Lower lobe of right lung (tissue), 2 donors: Measurements from ENCODE around the gene PRG3. TPM values are rescaled to one million over a fixed set of nuclear protein-coding genes. Genes with fewer than 3 reads are reported as not detected.
"Not testable (repeated sequence)": the region's sequence is repeated elsewhere in the genome, so short reads cannot be mapped to it uniquely, and the experiment has no call there.

Experiments
- ATAC-seq, 2 donors: fragments of 200-7000 bp; cut with Tn5 transposase; one replicate each; pipeline ENCODE4 v1.9.1; 2020 to 2022; ENCODE audit warnings: mild to moderate bottlenecking in 2 of 2, moderate library complexity in 2 of 2
- DNase-seq: peaks from one replicate; pipeline ENCODE4 v3.0.0-alpha.2; 2020
- H3K27ac ChIP-seq: fragments of 200-600 bp; one replicate; pipeline ENCODE4 v1.8.0; 2022
- H3K27me3 ChIP-seq: fragments of 200-600 bp; one replicate; pipeline ENCODE4 v1.8.0; 2022; ENCODE audit warnings: low read depth
- H3K36me3 ChIP-seq: fragments of 200-600 bp; one replicate; pipeline ENCODE4 v1.8.0; 2022; ENCODE audit warnings: mild to moderate bottlenecking
- H3K4me1 ChIP-seq: fragments of 200-600 bp; one replicate; pipeline ENCODE4 v1.8.0; 2022
- H3K4me3 ChIP-seq: fragments of 200-600 bp; one replicate; pipeline ENCODE4 v1.8.0; 2022; ENCODE audit warnings: mild to moderate bottlenecking
- H3K9me3 ChIP-seq: fragments of 200-600 bp; one replicate; pipeline ENCODE4 v1.8.0; 2022
- intact Hi-C: fragments of 100-400 bp; cut with DNase I; formaldehyde crosslinking; loops from one replicate; pipeline ENCODE4 v1.11.0; 2022
- total RNA-seq: library from RNA; stranded (reverse); fragmentation: NEBNext Ultra II Directional; extraction: Animal tissue kit (Norgen Biotek cat#: 25700); gene quantifications from one replicate; pipeline ENCODE4 v1.2.1, GENCODE V29; 2021
- TF ChIP-seq, protein P1 (sequence below): fragments of 200-600 bp; IDR thresholded peaks from one replicate; pipeline ENCODE4 v1.8.0; 2022; ENCODE audit warnings: antibody characterized with exemption, mild to moderate bottlenecking
- donor health status: DM: no; HTN: yes; CAD: no; lungs with severe emphysema.

The PRG3 gene
- total RNA-seq, 1 donor from 2014 or later = not detected

DNA sequence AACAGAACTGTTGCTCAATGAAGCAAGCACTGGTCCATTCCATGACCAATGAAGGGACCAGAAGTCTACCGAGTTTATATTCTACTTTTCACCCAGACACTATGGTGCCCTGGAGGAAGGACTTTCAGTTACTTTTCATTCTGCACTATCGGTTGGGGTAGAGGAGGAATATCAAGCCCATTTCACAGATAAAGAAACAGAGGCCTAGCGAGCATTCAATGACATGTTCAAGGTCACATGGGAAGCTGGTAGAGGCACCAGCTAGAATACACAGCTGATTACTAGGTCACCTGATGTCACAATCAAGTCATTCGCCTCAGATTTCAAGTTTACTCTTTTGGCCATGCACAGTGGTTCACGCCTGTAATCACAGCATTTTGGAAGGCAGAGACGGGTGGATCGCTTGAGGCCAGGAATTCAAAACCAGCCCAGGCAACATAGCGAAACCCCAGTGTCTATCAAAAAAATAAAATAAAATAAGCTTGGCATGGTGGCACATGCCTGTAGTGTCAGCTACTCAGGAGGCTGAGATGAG, 27.1 kb upstream of the PRG3 start:
- TF ChIP-seq, protein P1, sequence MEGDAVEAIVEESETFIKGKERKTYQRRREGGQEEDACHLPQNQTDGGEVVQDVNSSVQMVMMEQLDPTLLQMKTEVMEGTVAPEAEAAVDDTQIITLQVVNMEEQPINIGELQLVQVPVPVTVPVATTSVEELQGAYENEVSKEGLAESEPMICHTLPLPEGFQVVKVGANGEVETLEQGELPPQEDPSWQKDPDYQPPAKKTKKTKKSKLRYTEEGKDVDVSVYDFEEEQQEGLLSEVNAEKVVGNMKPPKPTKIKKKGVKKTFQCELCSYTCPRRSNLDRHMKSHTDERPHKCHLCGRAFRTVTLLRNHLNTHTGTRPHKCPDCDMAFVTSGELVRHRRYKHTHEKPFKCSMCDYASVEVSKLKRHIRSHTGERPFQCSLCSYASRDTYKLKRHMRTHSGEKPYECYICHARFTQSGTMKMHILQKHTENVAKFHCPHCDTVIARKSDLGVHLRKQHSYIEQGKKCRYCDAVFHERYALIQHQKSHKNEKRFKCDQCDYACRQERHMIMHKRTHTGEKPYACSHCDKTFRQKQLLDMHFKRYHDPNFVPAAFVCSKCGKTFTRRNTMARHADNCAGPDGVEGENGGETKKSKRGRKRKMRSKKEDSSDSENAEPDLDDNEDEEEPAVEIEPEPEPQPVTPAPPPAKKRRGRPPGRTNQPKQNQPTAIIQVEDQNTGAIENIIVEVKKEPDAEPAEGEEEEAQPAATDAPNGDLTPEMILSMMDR = no peak

GRCh38 chr11:57407010-57407920, 26.3 kb upstream of the PRG3 start:
- Histone ChIP-seq H3K9me3 (no peaks in the 10 kb centered on the region), H3K4me3 (no peak overlapping the region), H3K27me3 (no peaks in the 10 kb centered on the region), H3K36me3 (peaks cover 57% of the 10 kb centered on the region), H3K27ac (peak overlapping the region; percentile 2), H3K4me1 (peaks cover 10% of the 10 kb centered on the region)
- TF ChIP-seq, protein P1 = no peak
- DNase-seq (no peak), ATAC-seq (no peak)
- intact Hi-C loops = no loop called here

More for the DNA sequence above, 27.1 kb upstream of the PRG3 start:
- Histone ChIP-seq H3K27ac (no peak overlapping the region), H3K4me3 (no peak overlapping the region), H3K36me3 (peaks cover 65% of the 10 kb centered on the region), H3K4me1 (peaks cover 10% of the 10 kb centered on the region), H3K27me3 (no peaks in the 10 kb centered on the region), H3K9me3 (no peaks in the 10 kb centered on the region)
- intact Hi-C loops = no loop called here
- DNase-seq (no peak), ATAC-seq (no peak)

- Histone ChIP-seq H3K4me3 (no peak overlapping the region), H3K27ac (peak overlapping the region; percentile 2), H3K4me1 (peaks cover 10% of the 10 kb centered on the region), H3K36me3 (peaks cover 49% of the 10 kb centered on the region), H3K27me3 (no peaks in the 10 kb centered on the region), H3K9me3 (no peaks in the 10 kb centered on the region)
- intact Hi-C loops = no loop called here
- DNase-seq = no peak
- peak; percentile 48 to 54 for ATAC-seq
- TF ChIP-seq, protein P1 = no peak
These were observed 25.5 kb upstream of the PRG3 start for GRCh38 chr11:57406337-57406904.

GRCh38 chr11:57405271-57405860, 24.4 kb upstream of the PRG3 start:
- Histone ChIP-seq H3K4me3 (no peak overlapping the region), H3K27me3 (no peaks in the 10 kb centered on the region), H3K9me3 (no peaks in the 10 kb centered on the region), H3K27ac (no peak overlapping the region), H3K4me1 (peaks cover 10% of the 10 kb centered on the region), H3K36me3 (peaks cover 38% of the 10 kb centered on the region)
- TF ChIP-seq, protein P1 = no peak
- ATAC-seq (no peak), DNase-seq (no peak)
- intact Hi-C loops = no loop called here

DNA sequence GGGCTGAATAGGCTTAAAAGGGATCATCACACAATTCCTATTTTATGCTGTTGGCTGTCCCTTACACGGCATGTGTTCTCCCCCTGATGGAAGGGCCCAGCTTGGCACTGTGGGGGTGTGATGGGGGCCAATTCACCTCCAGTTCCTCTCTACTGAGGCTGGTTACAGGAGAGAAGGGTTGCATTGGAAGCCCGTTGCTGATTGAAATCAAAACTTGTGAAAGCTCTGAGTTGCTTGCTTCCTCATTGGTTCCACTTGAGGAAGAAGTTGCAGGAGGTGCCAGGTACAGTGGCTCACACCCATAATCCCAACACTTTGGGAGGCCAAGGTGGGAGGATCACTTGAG, 22.8 kb upstream of the PRG3 start:
- H3K36me3 ChIP-seq = peaks cover 22% of the 10 kb centered on the region
- H3K4me1 ChIP-seq = peaks cover 10% of the 10 kb centered on the region
- no peaks in the 10 kb centered on the region for H3K9me3 ChIP-seq
- no peak overlapping the region for H3K27ac ChIP-seq
- ATAC-seq = no peak
- DNase-seq = no peak
- TF ChIP-seq, protein P1 = no peak
- no peak overlapping the region for H3K4me3 ChIP-seq
- H3K27me3 ChIP-seq = no peaks in the 10 kb centered on the region
- intact Hi-C loops = no loop called here

DNA sequence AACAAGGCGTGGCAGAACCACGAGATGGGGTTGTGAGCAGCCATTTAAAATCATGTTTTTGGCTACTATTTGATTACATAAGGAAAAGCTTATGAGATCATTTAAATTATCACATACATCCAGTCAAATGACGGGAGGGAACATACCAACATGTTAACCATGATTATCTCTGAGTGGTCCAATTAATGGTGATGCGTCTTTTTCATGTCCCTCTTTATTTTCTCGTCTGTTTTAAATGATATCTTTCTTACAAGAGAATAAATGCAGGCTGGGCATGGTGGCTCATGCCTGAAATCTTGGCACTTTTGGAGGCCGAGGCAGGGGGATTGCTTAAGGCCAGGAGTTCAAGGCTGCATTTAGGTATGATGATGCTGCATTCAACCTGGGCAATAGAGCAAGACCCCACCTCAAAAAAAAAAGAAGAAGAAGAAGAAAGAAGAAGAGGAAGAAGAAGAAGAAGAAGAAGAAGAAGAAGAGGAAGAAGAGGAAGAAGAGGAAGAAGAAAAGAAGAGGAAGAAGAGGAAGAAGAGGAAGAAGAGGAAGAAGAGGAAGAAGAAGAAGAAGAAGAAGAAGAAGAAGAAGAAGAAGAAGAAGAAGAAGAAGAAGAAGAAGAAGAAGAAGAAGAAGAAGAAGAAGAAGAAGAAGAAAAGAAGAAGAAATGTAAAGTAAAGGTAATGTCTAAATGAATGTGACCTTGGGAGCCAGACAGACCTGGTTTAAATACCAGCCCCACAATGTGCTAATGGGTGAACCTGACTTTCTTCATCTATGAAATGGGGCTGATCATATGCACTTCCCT, 22.3 kb upstream of the PRG3 start:
- intact Hi-C loops, DNase-seq, ATAC-seq: not testable (repeated sequence)

More for the DNA sequence above, 22.3 kb upstream of the PRG3 start:
- H3K36me3 ChIP-seq = peaks cover 16% of the 10 kb centered on the region
- H3K4me3 ChIP-seq, H3K9me3 ChIP-seq, H3K27ac ChIP-seq, H3K27me3 ChIP-seq: not testable (repeated sequence)
- H3K4me1 ChIP-seq = peaks cover 10% of the 10 kb centered on the region
